NK-92 (cell line): ENCODE data around the gene OR11H6.
"Not testable (repeated sequence)": the region's sequence is repeated elsewhere in the genome, so short reads cannot be mapped to it uniquely, and the experiment has no call there.

Experiments
- DNase-seq: peaks from one replicate; lab custom pipeline; 2025; ENCODE audit not compliant: unreplicated experiment; lab: John Stamatoyannopoulos, UW

The OR11H6 gene

GRCh38 chr14:20247646-20248246, 24.2 kb downstream of the OR11H6 start:
- DNase-seq: no peak

DNA sequence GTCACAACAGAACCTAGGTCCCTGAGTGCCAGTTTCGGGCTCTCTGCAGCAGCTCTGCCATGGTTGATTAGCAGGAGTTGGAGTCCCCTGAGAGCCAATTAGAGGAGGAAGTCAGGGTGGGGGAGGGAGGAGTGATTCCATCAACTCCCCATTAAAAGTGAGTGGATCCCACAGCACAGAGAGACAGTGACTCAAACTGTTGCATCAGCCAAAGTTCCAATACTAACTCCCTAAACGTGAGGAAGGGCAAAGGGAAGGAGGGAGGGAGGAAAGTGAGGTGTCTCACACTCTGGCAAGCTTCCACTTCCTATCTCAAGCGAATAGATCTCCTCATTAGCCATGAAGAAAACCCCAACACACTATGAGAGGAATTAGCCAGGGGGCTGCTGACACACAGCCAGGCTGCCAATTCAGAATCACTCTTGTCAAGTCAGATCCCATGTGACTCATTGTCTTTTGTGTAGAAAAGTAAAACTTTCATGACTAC, 39.2 kb downstream of the OR11H6 start:
- no peak for DNase-seq

DNA sequence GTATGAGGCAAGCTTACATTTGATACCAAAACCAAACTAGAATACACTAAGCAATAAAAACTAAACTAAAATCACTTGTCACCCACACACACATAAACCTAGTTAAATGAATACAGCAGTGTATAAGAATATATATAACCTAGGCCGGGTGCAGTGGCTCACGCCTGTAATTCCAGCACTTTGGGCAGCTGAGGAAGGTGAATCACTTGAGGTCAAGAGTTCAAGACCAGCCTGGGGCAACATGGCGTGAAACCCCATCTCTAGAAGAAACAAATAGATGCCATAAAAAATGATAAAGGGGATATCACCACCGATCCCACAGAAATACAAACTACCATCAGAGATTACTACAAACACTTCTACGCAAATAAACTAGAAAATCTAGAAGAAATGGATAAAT, 40.9 kb downstream of the OR11H6 start:
- not testable (repeated sequence) for DNase-seq

DNA sequence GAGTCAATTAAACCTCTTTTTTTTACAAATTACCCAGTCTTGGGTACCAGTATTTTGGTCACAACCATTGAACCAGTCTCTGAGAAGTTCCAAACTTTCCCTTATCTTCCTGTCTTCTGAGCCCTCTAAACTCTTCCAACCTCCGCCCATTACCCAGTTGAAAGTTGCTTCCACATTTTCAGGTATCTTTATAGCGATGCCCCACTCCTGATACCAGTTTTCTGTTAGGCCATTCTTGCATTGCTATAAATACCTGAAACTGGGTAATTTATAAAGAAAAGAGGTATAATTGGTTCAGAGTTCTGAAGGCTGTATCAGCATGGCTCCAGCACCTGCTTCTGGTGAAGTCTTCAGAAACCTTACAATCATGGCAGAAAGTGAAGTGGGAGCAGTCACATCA, 50.6 kb downstream of the OR11H6 start:
- no peak for DNase-seq
